ENCODE data around the gene OR5M10.
"Not testable (repeated sequence)": the region's sequence is repeated elsewhere in the genome, so short reads cannot be mapped to it uniquely, and the experiment has no call there.

Gene OR5M10

GRCh38 chr11:56577621-56578020, at the start of gene OR5M10:
TSS of gene OR5M10 (minus strand) at chr11:56577721. CDS start at chr11:56577721, 0 bp downstream.
- DNase-seq (ENCODE audit: low spot score): no peak

GRCh38 chr11:56625946-56626345, 48.4 kb upstream of the OR5M10 start:
- no peak for DNase-seq (ENCODE audit: low spot score)

- no peak for DNase-seq (ENCODE audit: low spot score)
These were observed 47.2 kb upstream of the OR5M10 start for GRCh38 chr11:56624661-56625110.

- no peak for DNase-seq (ENCODE audit: low spot score)
These were observed 33.7 kb upstream of the OR5M10 start for GRCh38 chr11:56611174-56611573.

- DNase-seq (ENCODE audit: low spot score): not testable (repeated sequence)
These were observed 14.7 kb upstream of the OR5M10 start for GRCh38 chr11:56592088-56592717.

- DNase-seq (ENCODE audit: low spot score): no peak
These were observed 18.9 kb downstream of the OR5M10 start for GRCh38 chr11:56558574-56558973.

GRCh38 chr11:56554691-56555090, 22.8 kb downstream of the OR5M10 start:
- DNase-seq (ENCODE audit: low spot score): not testable (repeated sequence)

GRCh38 chr11:56545531-56545930, 32.0 kb downstream of the OR5M10 start:
- no peak for DNase-seq (ENCODE audit: low spot score)

GRCh38 chr11:56543739-56544138, 33.8 kb downstream of the OR5M10 start:
- DNase-seq (ENCODE audit: low spot score): no peak

GRCh38 chr11:56543157-56543556, 34.4 kb downstream of the OR5M10 start, which contains the start of gene OR5M11:
TSS of gene OR5M11 (minus strand) at chr11:56543257. CDS start at chr11:56543257, 0 bp downstream.
- no peak for DNase-seq (ENCODE audit: low spot score)

GRCh38 chr11:56533054-56533740, 44.3 kb downstream of the OR5M10 start:
- no peak for DNase-seq (ENCODE audit: low spot score)

GRCh38 chr11:56531856-56532255, 45.7 kb downstream of the OR5M10 start:
- no peak for DNase-seq (ENCODE audit: low spot score)
